ENCODE data around the gene AP1S1.
"Not testable (repeated sequence)": the region's sequence is repeated elsewhere in the genome, so short reads cannot be mapped to it uniquely, and the experiment has no call there.

Gene AP1S1

DNA sequence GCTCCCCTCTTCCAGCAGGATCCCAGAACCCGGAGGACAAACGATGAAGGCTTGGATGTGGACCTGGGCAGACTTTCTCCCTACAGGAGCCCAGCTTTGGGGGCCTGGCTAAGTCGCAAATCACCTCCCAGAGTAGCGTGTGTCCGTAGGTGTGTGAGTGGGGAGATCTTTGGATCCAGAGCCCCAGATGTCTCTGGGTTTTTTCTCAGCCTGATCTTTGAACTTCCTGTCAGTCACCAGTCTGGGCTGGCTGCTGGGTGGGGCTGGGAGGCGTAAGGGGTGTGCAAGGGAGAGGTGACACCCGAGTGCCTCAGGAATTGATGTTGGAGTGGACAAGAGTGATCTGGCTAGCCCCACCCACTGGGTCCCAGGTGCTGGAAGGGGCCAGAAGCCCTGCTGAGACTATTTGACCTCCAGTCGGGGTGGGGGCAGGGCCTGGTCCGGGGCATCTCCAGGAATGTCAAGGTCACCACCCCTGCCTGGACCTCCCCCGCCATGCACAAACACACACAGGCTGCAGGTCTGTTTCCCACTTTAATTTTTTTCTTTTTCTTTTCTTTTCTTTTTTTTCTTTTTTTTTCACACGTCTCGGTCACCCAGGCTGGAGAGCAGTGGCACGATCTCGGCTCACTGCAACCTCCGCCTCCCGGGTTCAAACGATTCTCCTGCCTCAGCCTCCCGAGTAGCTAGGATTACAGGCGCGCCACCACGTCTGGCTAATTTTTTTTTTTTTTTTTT lies 46.8 kb downstream of the AP1S1 start, which contains the start of gene MOGAT3:
TSS of gene MOGAT3 (minus strand) at position 175 of the 738 bp plus-strand sequence. CDS start 182 bp downstream, outside the sequence.
- DNase-seq (ENCODE audit: low read depth in 3 of 3) = no peak

DNA sequence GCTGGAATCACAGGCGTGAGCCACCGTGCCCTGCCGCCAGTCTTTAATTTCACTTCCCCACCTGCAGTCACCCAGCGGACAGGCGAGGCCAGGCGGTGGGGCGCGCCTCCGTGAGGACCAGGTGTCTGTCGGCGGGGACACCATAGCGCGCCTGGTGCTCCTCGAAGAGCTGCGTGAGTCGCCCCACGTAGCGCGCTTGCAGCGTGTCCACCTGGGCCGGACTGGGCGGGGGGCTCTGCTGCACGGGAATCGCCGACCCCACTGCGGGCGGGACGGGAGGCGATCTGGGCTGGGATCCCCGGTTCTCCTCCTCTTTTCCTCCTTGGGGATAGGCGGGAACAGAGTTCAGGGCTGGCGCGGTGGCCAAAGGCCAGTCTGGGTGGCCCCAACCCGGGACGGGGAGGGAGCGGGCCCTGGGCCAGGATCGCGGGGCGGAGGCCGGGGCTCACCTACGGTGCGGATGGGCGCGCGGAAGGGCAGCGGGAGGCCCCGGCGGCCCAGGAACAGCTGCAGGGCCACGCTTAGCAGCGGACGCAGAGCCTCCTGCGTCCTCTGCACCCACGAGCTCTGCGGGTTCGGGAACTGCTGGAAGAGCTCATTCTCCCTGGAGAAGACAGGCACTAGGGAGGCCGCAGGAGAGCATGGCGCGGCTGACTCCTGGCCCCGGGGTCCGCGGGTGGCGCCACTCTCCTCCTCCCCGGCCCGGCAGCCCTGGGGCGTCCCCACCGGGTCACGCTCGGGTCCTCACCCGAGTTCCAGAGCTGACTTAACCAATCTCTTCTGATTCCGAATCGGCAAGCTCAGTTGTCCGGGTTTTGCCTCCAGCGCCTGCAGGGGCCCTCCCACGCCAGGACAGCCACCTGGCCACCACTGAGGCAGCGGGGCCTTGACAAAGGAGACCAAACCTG lies 47.7 kb downstream of the AP1S1 start:
- DNase-seq (ENCODE audit: low read depth in 3 of 3) = no peak

DNA sequence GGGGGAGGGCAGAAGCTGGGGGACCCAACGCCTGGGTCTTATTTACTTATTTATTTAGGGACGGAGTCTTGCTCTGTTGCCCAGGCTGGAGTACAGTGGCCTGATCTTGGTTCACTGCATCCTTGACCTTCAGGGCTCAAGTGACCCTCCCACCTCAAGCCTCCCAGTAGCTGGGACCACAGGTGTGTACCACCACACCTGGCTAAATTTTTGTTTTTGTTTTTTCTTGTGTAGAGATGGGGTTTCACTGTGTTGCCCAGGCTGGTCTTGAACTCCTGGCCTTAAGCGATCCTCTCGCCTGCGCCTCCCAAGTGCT lies 48.3 kb downstream of the AP1S1 start:
- DNase-seq (ENCODE audit: low read depth in 3 of 3) = no peak

DNA sequence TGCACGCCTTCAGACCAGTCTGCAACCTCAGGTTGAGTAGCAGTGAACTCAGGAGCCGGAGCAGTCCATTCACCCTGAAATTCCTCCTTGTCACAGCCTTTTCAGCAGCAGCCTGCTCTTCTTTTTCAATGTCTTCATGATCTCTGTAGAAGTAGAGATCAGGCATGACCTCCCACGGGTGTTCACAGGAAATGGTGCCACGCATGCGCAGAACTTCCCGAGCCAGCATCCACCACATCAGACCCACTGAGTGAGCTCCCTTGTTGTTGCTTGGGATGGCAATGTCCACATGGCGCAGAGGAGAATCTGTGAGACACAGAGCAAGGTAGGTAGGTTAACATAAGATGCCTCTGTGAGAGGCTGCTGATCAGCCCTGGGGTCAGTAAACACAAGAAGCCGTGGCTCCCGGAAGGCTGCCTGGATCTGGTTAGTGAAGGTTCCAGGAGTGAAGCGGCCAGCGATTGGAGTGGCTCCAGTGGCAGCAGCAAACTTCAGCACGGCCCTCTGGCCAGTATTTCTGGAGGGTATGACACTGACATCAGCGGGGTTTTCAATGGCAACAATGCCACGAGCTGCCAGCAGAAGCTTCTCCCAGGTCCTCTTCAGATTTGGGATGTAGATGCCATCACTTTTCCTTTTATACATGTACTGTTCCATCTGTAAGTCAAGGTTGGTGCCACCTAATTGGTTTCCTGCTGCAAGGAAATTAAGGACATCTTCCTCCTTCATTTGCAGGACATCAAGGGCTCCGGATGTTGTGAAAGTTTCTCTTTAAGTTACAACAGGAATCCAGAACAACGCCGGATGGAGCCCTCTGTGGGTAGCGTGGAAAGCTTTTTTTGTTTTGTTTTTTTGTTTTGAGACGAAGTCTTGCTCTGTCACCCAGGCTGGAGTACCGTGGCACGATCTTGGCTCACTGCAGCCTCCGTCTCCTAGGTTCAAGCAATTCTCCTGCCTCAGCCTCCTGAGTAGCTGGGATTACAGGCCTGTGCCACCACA lies 49.8 kb downstream of the AP1S1 start:
- not testable (repeated sequence) for DNase-seq (ENCODE audit: low read depth in 3 of 3)

DNA sequence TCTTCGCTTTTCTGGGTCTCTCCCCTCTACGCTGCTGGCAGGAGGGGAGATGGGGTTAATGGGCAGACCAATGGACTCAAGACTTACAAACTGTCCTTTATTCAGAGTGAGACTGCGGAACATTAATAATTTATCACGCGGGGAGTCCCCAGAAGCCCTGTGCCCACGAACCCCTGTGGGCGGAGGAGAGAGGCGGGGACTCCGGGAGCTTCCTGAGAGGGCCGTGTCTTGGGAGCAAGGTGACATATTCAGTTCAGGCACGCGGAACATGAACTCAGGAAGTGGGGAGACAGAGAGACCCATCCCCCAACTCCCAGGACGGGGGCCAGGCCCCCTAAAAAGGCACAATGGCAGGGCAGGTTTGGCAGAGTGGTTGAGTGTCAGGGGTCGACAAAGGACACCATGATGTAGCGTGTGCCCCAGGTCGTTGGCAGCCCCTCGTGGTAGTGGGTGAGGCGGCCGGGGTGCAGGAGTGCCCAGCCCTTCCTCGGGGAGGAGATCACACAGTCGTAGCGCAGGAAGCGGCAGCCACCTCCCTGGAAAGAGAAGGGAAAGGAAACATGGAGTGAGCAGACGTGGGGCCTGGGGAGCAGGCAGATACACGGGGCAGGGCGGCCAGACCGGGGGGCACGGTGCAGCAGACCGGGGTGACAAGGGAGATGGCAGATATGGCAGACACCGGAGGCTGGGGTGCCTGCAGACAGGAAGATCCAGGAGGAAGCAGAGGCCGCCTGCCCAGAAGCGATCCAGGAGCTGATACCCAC lies 51.8 kb downstream of the AP1S1 start:
- no peak for DNase-seq (ENCODE audit: low read depth in 3 of 3)

DNA sequence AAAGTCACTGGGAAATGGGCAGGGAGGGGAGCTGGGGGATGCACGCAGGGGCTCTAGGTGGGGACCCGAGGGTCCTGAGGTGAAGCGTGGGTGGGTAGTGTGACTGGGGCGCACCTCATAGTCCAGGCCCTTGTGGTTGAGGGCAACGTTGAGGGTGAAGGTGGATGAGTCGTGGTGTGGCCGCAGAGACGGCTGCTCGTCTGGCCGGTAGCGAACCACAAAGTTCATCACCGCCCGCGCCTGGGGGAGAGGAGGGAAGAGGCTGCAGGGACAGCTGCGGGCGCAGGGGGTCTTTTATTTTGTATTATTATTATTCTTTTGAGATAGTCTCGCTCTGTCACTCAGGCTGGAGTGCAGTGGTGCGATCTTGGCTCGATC lies 52.4 kb downstream of the AP1S1 start:
- DNase-seq (ENCODE audit: low read depth in 3 of 3) = no peak

DNA sequence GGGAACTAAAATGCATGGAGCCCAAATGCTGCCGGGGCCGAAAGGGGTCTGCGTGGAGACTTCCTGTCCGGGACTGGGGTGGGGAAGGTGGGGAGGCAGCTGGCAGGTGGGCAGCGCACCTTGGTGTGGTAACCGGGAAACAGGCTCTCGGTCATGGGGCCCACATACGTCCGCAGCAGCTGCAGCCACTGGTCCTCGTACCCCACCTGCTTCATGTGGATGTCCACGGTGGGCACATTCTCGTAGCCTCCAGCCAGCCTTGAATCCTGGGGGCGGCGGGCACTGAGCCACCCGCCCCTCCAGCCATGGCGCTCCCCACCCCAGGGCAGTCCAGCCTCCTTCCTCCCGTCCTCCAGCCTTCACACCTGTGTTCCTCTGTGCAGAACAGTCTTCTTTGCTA lies 53.2 kb downstream of the AP1S1 start:
- no peak for DNase-seq (ENCODE audit: low read depth in 3 of 3)

DNA sequence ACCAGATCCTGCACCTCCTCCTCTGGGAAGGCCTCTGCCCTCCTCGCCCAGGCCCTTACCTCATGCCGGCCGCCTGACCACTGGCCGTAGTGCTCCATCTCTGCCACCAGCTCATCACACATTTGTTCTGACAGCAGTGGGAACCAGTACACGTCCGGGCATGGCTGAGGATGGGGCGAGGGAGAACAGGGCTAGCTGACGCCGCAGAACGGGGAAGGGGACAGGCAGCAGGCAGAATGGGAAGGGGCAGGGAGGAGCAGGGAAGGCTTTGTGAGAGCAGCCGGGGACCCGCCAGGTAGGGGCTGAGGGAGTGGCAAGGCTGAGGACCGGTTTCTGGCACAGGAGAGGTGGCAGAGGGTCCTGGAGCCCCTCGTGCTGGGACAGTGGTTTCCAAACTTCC lies 54.5 kb downstream of the AP1S1 start:
- DNase-seq (ENCODE audit: low read depth in 3 of 3) = no peak

DNA sequence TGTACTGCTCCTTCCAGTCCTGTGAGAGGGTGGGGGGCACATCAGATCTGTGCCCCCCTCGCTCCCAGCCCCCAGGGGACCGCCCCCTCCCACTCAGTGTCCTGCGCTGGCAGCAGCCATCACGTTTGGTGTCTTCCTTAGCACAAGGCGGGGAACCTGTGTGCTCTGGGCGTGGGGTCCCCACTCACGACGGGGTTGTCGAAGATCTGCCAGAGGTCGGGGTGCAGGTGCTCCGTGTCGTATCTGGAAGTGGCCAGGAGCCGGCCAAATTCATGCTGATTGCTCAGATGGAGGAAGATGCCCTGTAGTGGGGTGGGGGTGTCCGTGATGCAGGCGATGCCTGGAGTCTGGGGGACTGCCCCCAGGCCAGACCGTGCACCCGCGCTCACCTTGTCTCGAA lies 55.9 kb downstream of the AP1S1 start:
- DNase-seq (ENCODE audit: low read depth in 3 of 3) = no peak
